ENCODE data around the gene GSTM4. TPM values are rescaled to one million over a fixed set of nuclear protein-coding genes. Genes with fewer than 3 reads are reported as not detected.

The GSTM4 gene
- total RNA-seq, 1 donor from 2014 or later: 4.6 TPM

DNA sequence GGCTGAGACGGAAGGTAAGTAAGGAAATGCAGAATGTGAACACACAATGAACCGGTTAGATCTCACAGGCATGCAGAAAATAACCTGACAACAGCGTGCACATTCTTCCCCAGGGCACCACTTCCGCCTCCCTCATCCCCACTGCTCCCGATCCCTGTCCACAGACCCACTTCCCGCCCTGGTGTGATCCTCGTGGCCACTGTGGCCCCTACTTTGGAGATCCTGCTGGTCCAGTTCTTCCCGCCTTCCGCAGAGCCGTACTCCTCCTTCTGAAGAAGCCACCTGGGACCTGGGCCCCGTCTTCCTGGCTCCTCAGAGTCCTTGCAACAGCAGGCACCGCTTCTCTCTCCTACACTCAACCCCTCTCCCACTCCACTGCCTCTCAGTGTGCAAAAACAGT is 1.4 kb upstream of the GSTM4 start:
- no peaks in the 10 kb centered on the region for H3K9me3 Mint-ChIP-seq (ENCODE audit: unreplicated experiment)
- Histone ChIP-seq H3K79me2 (ENCODE audit: insufficient read depth, low read length) (no peaks in the 10 kb centered on the region), H3K36me3 (ENCODE audit: insufficient read depth, low read length) (no peaks in the 10 kb centered on the region), H3K27me3 (ENCODE audit: insufficient read depth, low read length) (peaks cover 5% of the 10 kb centered on the region), H3K27ac (ENCODE audit: low read depth, low read length) (no peak overlapping the region), H3K4me2 (ENCODE audit: low read length) (no peak overlapping the region), H3K4me3 (ENCODE audit: insufficient read depth, low read depth, low read length) (no peak overlapping the region), H3K4me1 (ENCODE audit: insufficient read depth, low read length) (peaks cover 26% of the 10 kb centered on the region), H2AFZ (ENCODE audit: low read depth, low read length) (no peak overlapping the region), H3K9me3 (ENCODE audit: insufficient read depth, low read depth, low read length) (no peaks in the 10 kb centered on the region), H3K9ac (ENCODE audit: low read length) (no peak overlapping the region), H4K20me1 (ENCODE audit: insufficient read depth, low read length) (no peaks in the 10 kb centered on the region)
- H3K27me3 Mint-ChIP-seq (ENCODE audit: low read depth, unreplicated experiment): peaks cover 50% of the 10 kb centered on the region
- H3K4me1 Mint-ChIP-seq (ENCODE audit: low read depth, unreplicated experiment): peaks cover 11% of the 10 kb centered on the region
- no peak overlapping the region for H3K4me3 Mint-ChIP-seq (ENCODE audit: unreplicated experiment)
- TF ChIP-seq EZH2 (IDR thresholded peaks at IDR 0.05; ENCODE audit: insufficient read depth, low read length) (no peak), CTCF (IDR thresholded peaks at IDR 0.05; ENCODE audit: insufficient read depth, low read depth, low read length) (no peak)
- FAIRE-seq (no peak), DNase-seq (ENCODE audit: low read depth) (no peak)
- H3K27ac Mint-ChIP-seq (ENCODE audit: unreplicated experiment): no peak overlapping the region
- peaks cover 4% of the 10 kb centered on the region for H3K36me3 Mint-ChIP-seq (ENCODE audit: low read depth, unreplicated experiment)

DNA sequence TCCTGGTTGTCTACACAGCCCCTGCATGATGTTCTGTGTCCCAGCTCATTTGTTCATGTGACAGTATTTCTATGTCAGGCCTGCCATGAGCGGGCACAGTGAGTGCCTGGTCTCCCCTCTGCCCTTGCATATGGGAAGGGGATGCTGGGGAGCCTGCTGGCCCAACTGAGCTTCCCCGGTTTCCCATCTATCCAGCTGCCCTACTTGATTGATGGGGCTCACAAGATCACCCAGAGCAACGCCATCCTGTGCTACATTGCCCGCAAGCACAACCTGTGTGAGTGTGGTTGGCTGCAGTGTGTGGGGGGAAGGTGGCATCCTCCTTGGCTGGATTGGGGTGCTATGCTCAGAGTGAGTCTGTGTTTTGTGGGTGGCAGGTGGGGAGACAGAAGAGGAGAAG is 1.5 kb downstream of the GSTM4 start:
- Mint-ChIP-seq H3K27me3 (ENCODE audit: low read depth, unreplicated experiment) (peaks cover 42% of the 10 kb centered on the region), H3K4me3 (ENCODE audit: unreplicated experiment) (peak overlapping the region; percentile 14), H3K9me3 (ENCODE audit: unreplicated experiment) (no peaks in the 10 kb centered on the region), H3K27ac (ENCODE audit: unreplicated experiment) (no peak overlapping the region), H3K4me1 (ENCODE audit: low read depth, unreplicated experiment) (peaks cover 11% of the 10 kb centered on the region), H3K36me3 (ENCODE audit: low read depth, unreplicated experiment) (peaks cover 4% of the 10 kb centered on the region)
- no peak overlapping the region for H3K4me3 ChIP-seq (ENCODE audit: insufficient read depth, low read depth, low read length)
- H3K9ac ChIP-seq (ENCODE audit: low read length): no peak overlapping the region
- H3K36me3 ChIP-seq (ENCODE audit: insufficient read depth, low read length): no peaks in the 10 kb centered on the region
- H3K4me2 ChIP-seq (ENCODE audit: low read length): no peak overlapping the region
- no peak for FAIRE-seq
- H3K9me3 ChIP-seq (ENCODE audit: insufficient read depth, low read depth, low read length): no peaks in the 10 kb centered on the region
- no peak overlapping the region for H3K27ac ChIP-seq (ENCODE audit: low read depth, low read length)
- no peak overlapping the region for H2AFZ ChIP-seq (ENCODE audit: low read depth, low read length)
- TF ChIP-seq EZH2 (IDR thresholded peaks at IDR 0.05; ENCODE audit: insufficient read depth, low read length) (no peak), CTCF (IDR thresholded peaks at IDR 0.05; ENCODE audit: insufficient read depth, low read depth, low read length) (no peak)
- no peak for DNase-seq (ENCODE audit: low read depth)
- no peaks in the 10 kb centered on the region for H4K20me1 ChIP-seq (ENCODE audit: insufficient read depth, low read length)
- peaks cover 14% of the 10 kb centered on the region for H3K4me1 ChIP-seq (ENCODE audit: insufficient read depth, low read length)
- no peaks in the 10 kb centered on the region for H3K79me2 ChIP-seq (ENCODE audit: insufficient read depth, low read length)
- H3K27me3 ChIP-seq (ENCODE audit: insufficient read depth, low read length): no peaks in the 10 kb centered on the region

- H3K9ac ChIP-seq (ENCODE audit: low read length): no peak overlapping the region
- H3K9me3 ChIP-seq (ENCODE audit: insufficient read depth, low read depth, low read length): no peaks in the 10 kb centered on the region
- no peaks in the 10 kb centered on the region for H3K27me3 ChIP-seq (ENCODE audit: insufficient read depth, low read length)
- TF ChIP-seq EZH2 (IDR thresholded peaks at IDR 0.05; ENCODE audit: insufficient read depth, low read length) (no peak), CTCF (IDR thresholded peaks at IDR 0.05; ENCODE audit: insufficient read depth, low read depth, low read length) (no peak)
- DNase-seq (ENCODE audit: low read depth) (no peak), FAIRE-seq (no peak)
- H3K4me3 ChIP-seq (ENCODE audit: insufficient read depth, low read depth, low read length): no peak overlapping the region
- H3K36me3 ChIP-seq (ENCODE audit: insufficient read depth, low read length): no peaks in the 10 kb centered on the region
- no peak overlapping the region for H3K4me2 ChIP-seq (ENCODE audit: low read length)
- no peak overlapping the region for H3K27ac ChIP-seq (ENCODE audit: low read depth, low read length)
- peaks cover 14% of the 10 kb centered on the region for H3K4me1 ChIP-seq (ENCODE audit: insufficient read depth, low read length)
- Mint-ChIP-seq H3K9me3 (ENCODE audit: unreplicated experiment) (no peaks in the 10 kb centered on the region), H3K4me1 (ENCODE audit: low read depth, unreplicated experiment) (peaks cover 11% of the 10 kb centered on the region), H3K36me3 (ENCODE audit: low read depth, unreplicated experiment) (peaks cover 4% of the 10 kb centered on the region), H3K27ac (ENCODE audit: unreplicated experiment) (no peak overlapping the region), H3K4me3 (ENCODE audit: unreplicated experiment) (no peak overlapping the region), H3K27me3 (ENCODE audit: low read depth, unreplicated experiment) (peaks cover 40% of the 10 kb centered on the region)
- H4K20me1 ChIP-seq (ENCODE audit: insufficient read depth, low read length): no peaks in the 10 kb centered on the region
- no peak overlapping the region for H2AFZ ChIP-seq (ENCODE audit: low read depth, low read length)
- no peaks in the 10 kb centered on the region for H3K79me2 ChIP-seq (ENCODE audit: insufficient read depth, low read length)
These were observed 2.1 kb downstream of the GSTM4 start for GRCh38 chr1:109657970-109658369.

Measured in astrocyte (in vitro differentiated cells and primary cell).